ENCODE measurements around the gene AP3S2. TPM values are rescaled to one million over a fixed set of nuclear protein-coding genes. Genes with fewer than 3 reads are reported as not detected.
"Not testable (repeated sequence)": the region's sequence is repeated elsewhere in the genome, so short reads cannot be mapped to it uniquely, and the experiment has no call there.

AP3S2 gene
- total RNA-seq, 4 donors from 2014 or later, result 37.3 to 73.8 (median 56.2) TPM

- no peak for TF ChIP-seq CTCF (IDR thresholded peaks at IDR 0.05)
- no peak for DNase-seq (ENCODE audit: low spot score)
Measured at GRCh38 chr15:89835176-89835564, 58.6 kb downstream of the AP3S2 start.

GRCh38 chr15:89834465-89835175 lies 59.2 kb downstream of the AP3S2 start:
- ATAC-seq (ENCODE audit: low FRiP score); DNase-seq (ENCODE audit: low spot score): not testable (repeated sequence)

More at GRCh38 chr15:89835176-89835564, 58.6 kb downstream of the AP3S2 start:
- no peak for ATAC-seq (ENCODE audit: low FRiP score)

GRCh38 chr15:89833966-89834365 lies 59.8 kb downstream of the AP3S2 start:
- TF ChIP-seq CTCF (IDR thresholded peaks at IDR 0.05), result no peak
- ATAC-seq (ENCODE audit: low FRiP score) (no peak), DNase-seq (ENCODE audit: low spot score) (no peak)

GRCh38 chr15:89830639-89831038 lies 63.2 kb downstream of the AP3S2 start:
- no peak for TF ChIP-seq CTCF (IDR thresholded peaks at IDR 0.05)
- DNase-seq (ENCODE audit: low spot score) (no peak), ATAC-seq (ENCODE audit: low FRiP score) (no peak)

- DNase-seq (ENCODE audit: low spot score) (no peak), ATAC-seq (ENCODE audit: low FRiP score) (no peak)
- TF ChIP-seq CTCF (IDR thresholded peaks at IDR 0.05), result no peak
Measured at GRCh38 chr15:89829616-89830440, 64.0 kb downstream of the AP3S2 start.

GRCh38 chr15:89829161-89829560 lies 64.6 kb downstream of the AP3S2 start:
- DNase-seq (ENCODE audit: low spot score) (no peak), ATAC-seq (ENCODE audit: low FRiP score) (no peak)
- TF ChIP-seq CTCF (IDR thresholded peaks at IDR 0.05), result no peak

GRCh38 chr15:89828281-89829145 lies 65.3 kb downstream of the AP3S2 start:
- DNase-seq (ENCODE audit: low spot score), result no peak
- no peak for TF ChIP-seq CTCF (IDR thresholded peaks at IDR 0.05)
- ATAC-seq (ENCODE audit: low FRiP score), result peak; percentile 80

Measured in omental fat pad (tissue), 4 donors.